ENCODE measurements around the gene SELP. TPM values are rescaled to one million over a fixed set of nuclear protein-coding genes. Genes with fewer than 3 reads are reported as not detected.
A peak's percentile ranks its signal among the peaks of the same experiment; 100 is the strongest.

The SELP gene
- total and polyA plus RNA-seq, 2 of the 13 experiments (the other 11 are each of a cell fraction or from before 2014, with no cell fraction given), result 0.11 TPM; not detected in 1

- TF ChIP-seq RFX3 (CRISPR knock-in tag; IDR thresholded peaks at IDR 0.05) (peak; percentile 61), ATF3 (CRISPR knock-in tag; IDR thresholded peaks at IDR 0.05) (no peak), ATM (IDR thresholded peaks at IDR 0.05; ENCODE audit: borderline replicate concordance) (no peak), MXI1 (IDR thresholded peaks at IDR 0.05; ENCODE audit: borderline replicate concordance, low read depth, low read length) (peak; percentile 14; the same call in 1 of the 3 replicates), MED1 (CRISPR knock-in tag; IDR thresholded peaks at IDR 0.05) (peak; percentile 77), FOXO1 (CRISPR knock-in tag; IDR thresholded peaks at IDR 0.05) (peak; percentile 33; the same call in 1 of the 2 replicates), ZNF235 (CRISPR knock-in tag; IDR thresholded peaks at IDR 0.05; ENCODE audit: borderline replicate concordance) (no peak), TFE3 (CRISPR knock-in tag; IDR thresholded peaks at IDR 0.05) (peak; percentile 56; the same call in 1 of the 2 replicates), EEA1 (CRISPR knock-in tag; IDR thresholded peaks at IDR 0.05; ENCODE audit: borderline replicate concordance) (no peak), ZNF709 (CRISPR knock-in tag; IDR thresholded peaks at IDR 0.05) (no peak), ZNF776 (CRISPR knock-in tag; IDR thresholded peaks at IDR 0.05) (no peak), ZNF407 (CRISPR knock-in tag; IDR thresholded peaks at IDR 0.05; ENCODE audit: not compliant biosample characterization) (no peak), DPF2 (CRISPR knock-in tag; IDR thresholded peaks at IDR 0.05; ENCODE audit: borderline replicate concordance, low read depth) (no peak), ZNF883 (CRISPR knock-in tag; IDR thresholded peaks at IDR 0.05; ENCODE audit: not compliant biosample characterization) (no peak), ZFY (CRISPR knock-in tag; IDR thresholded peaks at IDR 0.05) (no peak), REXO4 (CRISPR knock-in tag; IDR thresholded peaks at IDR 0.05; ENCODE audit: borderline replicate concordance) (no peak), YEATS4 (CRISPR knock-in tag; IDR thresholded peaks at IDR 0.05; ENCODE audit: borderline replicate concordance) (no peak), ZNF253 (CRISPR knock-in tag; IDR thresholded peaks at IDR 0.05; ENCODE audit: borderline replicate concordance) (no peak), NBN (conservative IDR thresholded peaks at IDR 0.05) (no peak)
- TF ChIP-seq, protein P1, sequence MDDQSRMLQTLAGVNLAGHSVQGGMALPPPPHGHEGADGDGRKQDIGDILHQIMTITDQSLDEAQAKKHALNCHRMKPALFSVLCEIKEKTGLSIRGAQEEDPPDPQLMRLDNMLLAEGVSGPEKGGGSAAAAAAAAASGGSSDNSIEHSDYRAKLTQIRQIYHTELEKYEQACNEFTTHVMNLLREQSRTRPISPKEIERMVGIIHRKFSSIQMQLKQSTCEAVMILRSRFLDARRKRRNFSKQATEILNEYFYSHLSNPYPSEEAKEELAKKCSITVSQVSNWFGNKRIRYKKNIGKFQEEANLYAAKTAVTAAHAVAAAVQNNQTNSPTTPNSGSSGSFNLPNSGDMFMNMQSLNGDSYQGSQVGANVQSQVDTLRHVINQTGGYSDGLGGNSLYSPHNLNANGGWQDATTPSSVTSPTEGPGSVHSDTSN (CRISPR knock-in tag; IDR thresholded peaks at IDR 0.05; ENCODE audit: borderline replicate concordance), result no peak
These were observed 57.7 kb downstream of the SELP start (continued) for GRCh38 chr1:169572187-169572586.

Data from HepG2 (cell line).